ENCODE data around the gene OSBPL2. TPM values are rescaled to one million over a fixed set of nuclear protein-coding genes. Genes with fewer than 3 reads are reported as not detected.

The OSBPL2 gene
- total RNA-seq, 1 experiment from 2014 or later = 49.5 TPM

DNA sequence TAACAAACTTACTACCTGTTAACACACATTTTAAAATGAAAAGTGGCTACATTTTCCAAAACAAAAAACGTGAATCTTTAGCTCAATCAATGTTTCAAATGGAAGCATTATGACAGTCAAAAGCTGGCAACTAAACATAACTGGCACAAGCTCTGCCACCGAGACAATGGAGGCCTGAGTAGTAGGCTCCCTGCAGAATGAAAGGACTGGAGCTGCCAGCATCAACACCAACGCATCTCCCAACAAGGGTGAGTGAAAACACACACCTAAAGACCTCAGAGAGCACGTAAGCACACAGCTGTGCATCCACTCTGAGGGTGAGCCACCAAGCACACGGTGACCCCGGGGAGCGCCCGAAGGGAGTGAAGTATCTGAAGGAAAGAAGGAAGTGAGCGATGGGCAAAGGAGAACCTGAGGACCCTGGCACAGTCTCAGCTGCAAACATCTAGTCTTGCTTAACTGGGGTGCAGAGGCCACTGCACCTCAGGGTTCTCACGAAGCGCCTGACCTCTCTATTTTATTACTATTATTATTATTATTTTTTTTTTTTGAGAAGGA, 62.9 kb downstream of the OSBPL2 start:
- Mint-ChIP-seq H3K36me3 (peaks cover 21% of the 10 kb centered on the region), H3K9me3 (no peaks in the 10 kb centered on the region), H3K4me3 (peak overlapping the region; percentile 77), H3K27me3 (ENCODE audit: low read depth) (no peaks in the 10 kb centered on the region), H3K4me1 (peaks cover 18% of the 10 kb centered on the region), H3K27ac (peak overlapping the region; percentile 96)
- no peak for ATAC-seq
- no peak for TF ChIP-seq ZNF219 (CRISPR knock-in tag; IDR thresholded peaks at IDR 0.05; ENCODE audit: borderline replicate concordance)
- TF ChIP-seq, protein P1, sequence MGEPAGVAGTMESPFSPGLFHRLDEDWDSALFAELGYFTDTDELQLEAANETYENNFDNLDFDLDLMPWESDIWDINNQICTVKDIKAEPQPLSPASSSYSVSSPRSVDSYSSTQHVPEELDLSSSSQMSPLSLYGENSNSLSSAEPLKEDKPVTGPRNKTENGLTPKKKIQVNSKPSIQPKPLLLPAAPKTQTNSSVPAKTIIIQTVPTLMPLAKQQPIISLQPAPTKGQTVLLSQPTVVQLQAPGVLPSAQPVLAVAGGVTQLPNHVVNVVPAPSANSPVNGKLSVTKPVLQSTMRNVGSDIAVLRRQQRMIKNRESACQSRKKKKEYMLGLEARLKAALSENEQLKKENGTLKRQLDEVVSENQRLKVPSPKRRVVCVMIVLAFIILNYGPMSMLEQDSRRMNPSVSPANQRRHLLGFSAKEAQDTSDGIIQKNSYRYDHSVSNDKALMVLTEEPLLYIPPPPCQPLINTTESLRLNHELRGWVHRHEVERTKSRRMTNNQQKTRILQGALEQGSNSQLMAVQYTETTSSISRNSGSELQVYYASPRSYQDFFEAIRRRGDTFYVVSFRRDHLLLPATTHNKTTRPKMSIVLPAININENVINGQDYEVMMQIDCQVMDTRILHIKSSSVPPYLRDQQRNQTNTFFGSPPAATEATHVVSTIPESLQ (CRISPR knock-in tag; IDR thresholded peaks at IDR 0.05) = no peak
- TF ChIP-seq, protein P2, sequence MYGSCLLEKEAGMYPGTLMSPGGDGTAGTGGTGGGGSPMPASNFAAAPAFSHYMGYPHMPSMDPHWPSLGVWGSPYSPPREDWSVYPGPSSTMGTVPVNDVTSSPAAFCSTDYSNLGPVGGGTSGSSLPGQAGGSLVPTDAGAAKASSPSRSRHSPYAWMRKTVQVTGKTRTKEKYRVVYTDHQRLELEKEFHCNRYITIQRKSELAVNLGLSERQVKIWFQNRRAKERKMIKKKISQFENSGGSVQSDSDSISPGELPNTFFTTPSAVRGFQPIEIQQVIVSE (CRISPR knock-in tag; IDR thresholded peaks at IDR 0.05; ENCODE audit: borderline replicate concordance) = no peak
- no peak for TF ChIP-seq EMX1 (CRISPR knock-in tag; IDR thresholded peaks at IDR 0.05)
- TF ChIP-seq FOXK1 (CRISPR knock-in tag; IDR thresholded peaks at IDR 0.05) = no peak
- TF ChIP-seq, protein P3, sequence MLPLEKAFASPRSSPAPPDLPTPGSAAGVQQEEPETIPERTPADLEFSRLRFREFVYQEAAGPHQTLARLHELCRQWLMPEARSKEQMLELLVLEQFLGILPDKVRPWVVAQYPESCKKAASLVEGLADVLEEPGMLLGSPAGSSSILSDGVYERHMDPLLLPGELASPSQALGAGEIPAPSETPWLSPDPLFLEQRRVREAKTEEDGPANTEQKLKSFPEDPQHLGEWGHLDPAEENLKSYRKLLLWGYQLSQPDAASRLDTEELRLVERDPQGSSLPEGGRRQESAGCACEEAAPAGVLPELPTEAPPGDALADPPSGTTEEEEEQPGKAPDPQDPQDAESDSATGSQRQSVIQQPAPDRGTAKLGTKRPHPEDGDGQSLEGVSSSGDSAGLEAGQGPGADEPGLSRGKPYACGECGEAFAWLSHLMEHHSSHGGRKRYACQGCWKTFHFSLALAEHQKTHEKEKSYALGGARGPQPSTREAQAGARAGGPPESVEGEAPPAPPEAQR (CRISPR knock-in tag; IDR thresholded peaks at IDR 0.05) = no peak
- TF ChIP-seq, protein P4, sequence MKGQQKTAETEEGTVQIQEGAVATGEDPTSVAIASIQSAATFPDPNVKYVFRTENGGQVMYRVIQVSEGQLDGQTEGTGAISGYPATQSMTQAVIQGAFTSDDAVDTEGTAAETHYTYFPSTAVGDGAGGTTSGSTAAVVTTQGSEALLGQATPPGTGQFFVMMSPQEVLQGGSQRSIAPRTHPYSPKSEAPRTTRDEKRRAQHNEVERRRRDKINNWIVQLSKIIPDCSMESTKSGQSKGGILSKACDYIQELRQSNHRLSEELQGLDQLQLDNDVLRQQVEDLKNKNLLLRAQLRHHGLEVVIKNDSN (CRISPR knock-in tag; IDR thresholded peaks at IDR 0.05) = no peak
- TF ChIP-seq RELA (CRISPR knock-in tag; IDR thresholded peaks at IDR 0.05; ENCODE audit: borderline replicate concordance) = no peak
- TF ChIP-seq, protein P5, sequence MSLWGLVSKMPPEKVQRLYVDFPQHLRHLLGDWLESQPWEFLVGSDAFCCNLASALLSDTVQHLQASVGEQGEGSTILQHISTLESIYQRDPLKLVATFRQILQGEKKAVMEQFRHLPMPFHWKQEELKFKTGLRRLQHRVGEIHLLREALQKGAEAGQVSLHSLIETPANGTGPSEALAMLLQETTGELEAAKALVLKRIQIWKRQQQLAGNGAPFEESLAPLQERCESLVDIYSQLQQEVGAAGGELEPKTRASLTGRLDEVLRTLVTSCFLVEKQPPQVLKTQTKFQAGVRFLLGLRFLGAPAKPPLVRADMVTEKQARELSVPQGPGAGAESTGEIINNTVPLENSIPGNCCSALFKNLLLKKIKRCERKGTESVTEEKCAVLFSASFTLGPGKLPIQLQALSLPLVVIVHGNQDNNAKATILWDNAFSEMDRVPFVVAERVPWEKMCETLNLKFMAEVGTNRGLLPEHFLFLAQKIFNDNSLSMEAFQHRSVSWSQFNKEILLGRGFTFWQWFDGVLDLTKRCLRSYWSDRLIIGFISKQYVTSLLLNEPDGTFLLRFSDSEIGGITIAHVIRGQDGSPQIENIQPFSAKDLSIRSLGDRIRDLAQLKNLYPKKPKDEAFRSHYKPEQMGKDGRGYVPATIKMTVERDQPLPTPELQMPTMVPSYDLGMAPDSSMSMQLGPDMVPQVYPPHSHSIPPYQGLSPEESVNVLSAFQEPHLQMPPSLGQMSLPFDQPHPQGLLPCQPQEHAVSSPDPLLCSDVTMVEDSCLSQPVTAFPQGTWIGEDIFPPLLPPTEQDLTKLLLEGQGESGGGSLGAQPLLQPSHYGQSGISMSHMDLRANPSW (CRISPR knock-in tag; conservative IDR thresholded peaks at IDR 0.05; ENCODE audit: low read depth) = no peak
- TF ChIP-seq MYBL2 (CRISPR knock-in tag; IDR thresholded peaks at IDR 0.05) = no peak
- no peak for DNase-seq (ENCODE audit: low spot score)
- POLR2A ChIA-PET = no interaction called here
- CTCF ChIA-PET = interaction anchor here (0.6 to 1.7 kb wide), 9 partner anchors 40 to 1329 kb away, joined by 3 to 6 read pairs (median 3); no protein-coding TSS in a partner anchor

DNA sequence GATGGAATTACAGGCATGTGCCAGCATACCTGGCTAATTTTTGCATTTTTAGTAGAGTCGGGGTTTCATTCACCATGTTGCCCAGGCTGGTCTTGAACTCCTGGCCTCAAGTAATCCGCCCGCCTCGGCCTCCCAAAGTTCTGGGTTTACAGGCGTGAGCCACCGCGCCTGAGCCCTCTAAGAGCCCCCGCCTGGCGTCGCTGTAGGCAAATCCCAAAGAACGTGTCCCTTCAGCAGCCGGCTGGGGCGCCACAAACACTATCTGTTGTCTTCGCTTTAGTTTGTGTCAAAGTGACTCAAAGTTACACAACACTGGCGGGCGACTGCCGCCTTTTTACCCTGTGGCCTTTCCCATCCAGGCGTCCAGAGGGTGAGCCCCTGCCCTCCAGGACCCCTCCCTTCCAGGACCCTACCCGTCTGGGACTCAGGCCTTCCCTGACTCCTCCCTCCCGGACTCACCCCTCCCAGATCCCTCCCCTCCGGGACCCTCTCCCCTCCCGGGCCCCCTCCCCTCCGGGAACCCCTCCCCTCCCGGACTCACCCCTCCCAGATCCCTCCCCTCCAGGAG, 63.5 kb downstream of the OSBPL2 start:
- Mint-ChIP-seq H3K27ac (peak overlapping the region; percentile 96), H3K27me3 (ENCODE audit: low read depth) (no peaks in the 10 kb centered on the region), H3K9me3 (no peaks in the 10 kb centered on the region), H3K4me1 (peaks cover 18% of the 10 kb centered on the region), H3K36me3 (peaks cover 22% of the 10 kb centered on the region), H3K4me3 (peak overlapping the region; percentile 77)
- CTCF ChIA-PET = interaction anchor here (0.6 to 1.7 kb wide), 22 partner anchors 9 to 612 kb away, joined by 3 to 28 read pairs (median 4); partner anchors contain the start of genes LAMA5 and RPS21
- POLR2A ChIA-PET = interaction anchor here (0.6 to 1.0 kb wide), 3 partner anchors 64 to 172 kb away, joined by 4 read pairs; partner anchors contain the start of gene LAMA5
- ATAC-seq = peak; percentile 75
- DNase-seq (ENCODE audit: low spot score) = peak; percentile 93
- TF ChIP-seq FOXK1 (CRISPR knock-in tag; IDR thresholded peaks at IDR 0.05) (no peak), ZNF232 (CRISPR knock-in tag; IDR thresholded peaks at IDR 0.05) (no peak; the same call in 1 of the 2 replicates), CBFB (CRISPR knock-in tag; IDR thresholded peaks at IDR 0.05; ENCODE audit: low read depth) (0 out of 2 replicates have a peak, but pooled peaks have one; percentile 9), SMAD4 (CRISPR knock-in tag; IDR thresholded peaks at IDR 0.05) (no peak), GABPB1 (CRISPR knock-in tag; IDR thresholded peaks at IDR 0.05) (peak; percentile 90)
- TF ChIP-seq, protein P6, sequence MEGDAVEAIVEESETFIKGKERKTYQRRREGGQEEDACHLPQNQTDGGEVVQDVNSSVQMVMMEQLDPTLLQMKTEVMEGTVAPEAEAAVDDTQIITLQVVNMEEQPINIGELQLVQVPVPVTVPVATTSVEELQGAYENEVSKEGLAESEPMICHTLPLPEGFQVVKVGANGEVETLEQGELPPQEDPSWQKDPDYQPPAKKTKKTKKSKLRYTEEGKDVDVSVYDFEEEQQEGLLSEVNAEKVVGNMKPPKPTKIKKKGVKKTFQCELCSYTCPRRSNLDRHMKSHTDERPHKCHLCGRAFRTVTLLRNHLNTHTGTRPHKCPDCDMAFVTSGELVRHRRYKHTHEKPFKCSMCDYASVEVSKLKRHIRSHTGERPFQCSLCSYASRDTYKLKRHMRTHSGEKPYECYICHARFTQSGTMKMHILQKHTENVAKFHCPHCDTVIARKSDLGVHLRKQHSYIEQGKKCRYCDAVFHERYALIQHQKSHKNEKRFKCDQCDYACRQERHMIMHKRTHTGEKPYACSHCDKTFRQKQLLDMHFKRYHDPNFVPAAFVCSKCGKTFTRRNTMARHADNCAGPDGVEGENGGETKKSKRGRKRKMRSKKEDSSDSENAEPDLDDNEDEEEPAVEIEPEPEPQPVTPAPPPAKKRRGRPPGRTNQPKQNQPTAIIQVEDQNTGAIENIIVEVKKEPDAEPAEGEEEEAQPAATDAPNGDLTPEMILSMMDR (IDR thresholded peaks at IDR 0.05) = peak; percentile 38; the same call in 1 of the 2 replicates
- TF ChIP-seq, protein P7, sequence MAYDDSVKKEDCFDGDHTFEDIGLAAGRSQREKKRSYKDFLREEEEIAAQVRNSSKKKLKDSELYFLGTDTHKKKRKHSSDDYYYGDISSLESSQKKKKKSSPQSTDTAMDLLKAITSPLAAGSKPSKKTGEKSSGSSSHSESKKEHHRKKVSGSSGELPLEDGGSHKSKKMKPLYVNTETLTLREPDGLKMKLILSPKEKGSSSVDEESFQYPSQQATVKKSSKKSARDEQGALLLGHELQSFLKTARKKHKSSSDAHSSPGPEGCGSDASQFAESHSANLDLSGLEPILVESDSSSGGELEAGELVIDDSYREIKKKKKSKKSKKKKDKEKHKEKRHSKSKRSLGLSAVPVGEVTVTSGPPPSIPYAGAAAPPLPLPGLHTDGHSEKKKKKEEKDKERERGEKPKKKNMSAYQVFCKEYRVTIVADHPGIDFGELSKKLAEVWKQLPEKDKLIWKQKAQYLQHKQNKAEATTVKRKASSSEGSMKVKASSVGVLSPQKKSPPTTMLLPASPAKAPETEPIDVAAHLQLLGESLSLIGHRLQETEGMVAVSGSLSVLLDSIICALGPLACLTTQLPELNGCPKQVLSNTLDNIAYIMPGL (CRISPR knock-in tag; IDR thresholded peaks at IDR 0.05) = peak; percentile 34; the same call in 1 of the 2 replicates
- TF ChIP-seq, protein P8, sequence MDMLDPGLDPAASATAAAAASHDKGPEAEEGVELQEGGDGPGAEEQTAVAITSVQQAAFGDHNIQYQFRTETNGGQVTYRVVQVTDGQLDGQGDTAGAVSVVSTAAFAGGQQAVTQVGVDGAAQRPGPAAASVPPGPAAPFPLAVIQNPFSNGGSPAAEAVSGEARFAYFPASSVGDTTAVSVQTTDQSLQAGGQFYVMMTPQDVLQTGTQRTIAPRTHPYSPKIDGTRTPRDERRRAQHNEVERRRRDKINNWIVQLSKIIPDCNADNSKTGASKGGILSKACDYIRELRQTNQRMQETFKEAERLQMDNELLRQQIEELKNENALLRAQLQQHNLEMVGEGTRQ (CRISPR knock-in tag; IDR thresholded peaks at IDR 0.05) = no peak

Data from WTC11 (cell line).